Mesodermal cell (in vitro differentiated cells): Measurements from ENCODE around the gene SIN3A.
"Not testable (repeated sequence)": the region's sequence is repeated elsewhere in the genome, so short reads cannot be mapped to it uniquely, and the experiment has no call there.

ENCODE experiments used
- H3K27ac ChIP-seq: 2 replicates; pipeline ENCODE4 v1.7.0; 2013; ENCODE audit warnings: mild to moderate bottlenecking, low read depth, low read length, moderate library complexity; ENCODE audit not compliant: severe bottlenecking
- H3K36me3 ChIP-seq: 2 replicates; pipeline ENCODE4 v1.7.1; 2013; ENCODE audit warnings: mild to moderate bottlenecking, low read length, moderate library complexity; ENCODE audit not compliant: control insufficient read depth, insufficient read depth
- H3K4me1 ChIP-seq: one replicate; pipeline ENCODE4 v1.7.1; 2013; ENCODE audit warnings: mild to moderate bottlenecking, low read length; ENCODE audit not compliant: insufficient read depth, control insufficient read depth, poor library complexity, severe bottlenecking
- H3K4me3 ChIP-seq: 2 replicates; pipeline ENCODE4 v1.7.0; 2013; ENCODE audit warnings: low read length, control low read depth, mild to moderate bottlenecking; ENCODE audit not compliant: insufficient read depth, poor library complexity, severe bottlenecking; ENCODE audit errors: extremely low read depth
- H3K9me3 ChIP-seq: 2 replicates; pipeline ENCODE4 v1.7.1; 2013; ENCODE audit warnings: mild to moderate bottlenecking, low read length, moderate library complexity; ENCODE audit not compliant: control insufficient read depth
- WGBS, 2 experiments: methylation state at CpG; one replicate each; pipeline ENCODE4 v1.1.5; 2013; ENCODE audit warnings: missing lambda C conversion rate in 2 of 2; ENCODE audit not compliant: insufficient coverage in 2 of 2; 5-methylcytosine and 5-hydroxymethylcytosine counted together

Gene SIN3A

DNA sequence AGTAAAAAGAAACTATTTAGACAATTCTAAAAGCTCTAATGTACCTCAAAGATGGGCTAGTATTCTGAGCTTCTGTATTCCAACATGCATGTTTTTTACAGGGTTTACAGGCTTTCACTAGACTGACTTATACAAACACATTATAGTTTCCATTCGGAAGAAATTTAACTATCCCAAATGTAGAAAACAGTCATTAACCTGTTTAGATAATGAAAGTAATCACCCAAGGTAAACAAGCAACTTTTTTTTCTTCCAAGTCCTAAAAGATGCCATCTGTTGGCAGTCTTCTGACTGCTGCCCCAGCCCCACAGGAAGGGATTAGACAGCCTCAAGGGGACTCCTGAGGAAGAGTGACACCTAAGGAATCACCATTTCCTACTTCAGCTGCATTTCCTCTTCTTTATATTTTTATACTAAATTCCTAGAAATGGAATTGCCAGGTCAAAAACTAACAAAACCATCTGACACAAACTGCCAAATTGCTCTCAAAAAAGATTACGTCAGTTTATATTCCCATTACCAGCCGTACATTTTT lies 25.5 kb downstream of the SIN3A start:
- Histone ChIP-seq H3K4me3 (no peak overlapping the region), H3K9me3 (no peaks in the 10 kb centered on the region), H3K27ac (no peak overlapping the region), H3K36me3 (peaks cover 76% of the 10 kb centered on the region), H3K4me1 (no peaks in the 10 kb centered on the region)
- 100% methylated on average over 1 of the region's 3 CpGs; no CpG with 5 or more reads in 1 of the 2 experiments for WGBS, 2 experiments

DNA sequence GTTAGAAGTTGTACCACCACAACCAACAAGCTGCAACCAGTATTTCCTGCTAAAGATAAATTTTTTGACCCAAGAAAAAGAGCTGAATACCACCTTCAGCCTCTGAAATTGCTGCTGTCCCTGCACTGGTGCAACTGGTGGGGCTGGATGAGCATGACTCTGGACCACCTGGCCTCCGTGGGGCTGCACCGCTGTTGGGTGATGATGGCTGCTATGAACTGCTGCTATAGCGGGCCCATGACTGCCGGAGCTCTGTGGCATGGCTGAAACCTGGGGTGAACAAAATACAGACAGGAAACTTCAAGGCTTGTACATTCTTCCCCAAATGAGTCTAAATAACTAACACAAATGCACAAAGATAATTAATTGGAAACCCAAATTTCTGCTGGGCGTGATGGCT lies 28.9 kb downstream of the SIN3A start:
- Histone ChIP-seq H3K4me1 (no peaks in the 10 kb centered on the region), H3K9me3 (no peaks in the 10 kb centered on the region), H3K27ac (no peak overlapping the region), H3K4me3 (no peak overlapping the region), H3K36me3 (peaks cover 81% of the 10 kb centered on the region)
- 80 to 98% methylated on average over 1 to 5 of the region's 5 CpGs for WGBS, 2 experiments

DNA sequence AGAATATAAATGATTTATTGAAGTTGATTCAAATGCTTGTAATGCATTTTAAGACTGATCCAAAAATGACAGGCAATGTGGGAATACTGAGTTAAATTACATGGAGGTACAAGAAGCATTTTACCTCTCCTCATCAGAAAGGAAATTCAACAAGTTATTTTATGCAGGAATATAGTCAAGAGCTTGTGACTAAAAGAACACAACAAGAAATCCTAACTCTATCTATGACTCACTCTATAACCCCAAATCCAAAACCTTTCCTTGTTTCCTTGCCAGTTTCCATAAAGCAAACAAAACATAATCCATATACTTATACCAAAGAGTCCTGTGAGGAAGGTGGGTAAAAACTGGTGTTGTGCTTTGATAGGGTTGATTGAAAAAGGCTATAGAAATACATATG lies 30.8 kb downstream of the SIN3A start:
- Histone ChIP-seq H3K9me3 (no peaks in the 10 kb centered on the region), H3K36me3 (peaks cover 73% of the 10 kb centered on the region), H3K4me3 (no peak overlapping the region), H3K4me1 (no peaks in the 10 kb centered on the region), H3K27ac (no peak overlapping the region)

- Histone ChIP-seq H3K9me3 (no peaks in the 10 kb centered on the region), H3K4me1 (no peaks in the 10 kb centered on the region), H3K36me3 (peaks cover 78% of the 10 kb centered on the region), H3K4me3 (no peak overlapping the region), H3K27ac (no peak overlapping the region)
- WGBS, 2 experiments: 90 to 100% methylated on average over 1 of the region's 1 CpG
Observed at GRCh38 chr15:75416584-75416983, 34.9 kb downstream of the SIN3A start.

DNA sequence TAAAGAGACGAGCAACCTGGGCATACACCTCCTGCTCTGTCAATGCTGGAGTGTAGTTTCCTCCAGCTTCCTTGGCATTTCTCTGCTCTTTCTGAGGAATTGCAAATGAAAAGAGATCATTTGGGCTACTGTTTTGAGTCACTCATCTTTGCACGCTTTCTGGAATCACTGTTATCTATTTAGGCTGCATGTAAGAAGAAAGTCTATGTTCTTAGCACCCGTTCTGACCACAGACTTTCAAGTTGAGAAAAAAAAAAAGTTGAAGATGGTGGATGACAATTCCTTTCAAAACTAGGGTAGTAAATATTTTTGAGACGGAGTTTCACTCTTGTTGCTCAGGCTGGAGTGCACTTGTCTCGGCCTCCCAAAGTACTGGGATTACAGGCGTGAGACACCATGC lies 41.3 kb downstream of the SIN3A start:
- Histone ChIP-seq H3K36me3 (peaks cover 96% of the 10 kb centered on the region), H3K4me3 (no peak overlapping the region)
- WGBS, 2 experiments: 93 to 95% methylated on average over 6 of the region's 6 CpGs

GRCh38 chr15:75407083-75407482 lies 44.4 kb downstream of the SIN3A start:
- H3K36me3 ChIP-seq: peaks cover 97% of the 10 kb centered on the region

More for the DNA sequence above, 41.3 kb downstream of the SIN3A start:
- H3K27ac ChIP-seq: no peak overlapping the region
- H3K9me3 ChIP-seq: no peaks in the 10 kb centered on the region
- no peaks in the 10 kb centered on the region for H3K4me1 ChIP-seq

DNA sequence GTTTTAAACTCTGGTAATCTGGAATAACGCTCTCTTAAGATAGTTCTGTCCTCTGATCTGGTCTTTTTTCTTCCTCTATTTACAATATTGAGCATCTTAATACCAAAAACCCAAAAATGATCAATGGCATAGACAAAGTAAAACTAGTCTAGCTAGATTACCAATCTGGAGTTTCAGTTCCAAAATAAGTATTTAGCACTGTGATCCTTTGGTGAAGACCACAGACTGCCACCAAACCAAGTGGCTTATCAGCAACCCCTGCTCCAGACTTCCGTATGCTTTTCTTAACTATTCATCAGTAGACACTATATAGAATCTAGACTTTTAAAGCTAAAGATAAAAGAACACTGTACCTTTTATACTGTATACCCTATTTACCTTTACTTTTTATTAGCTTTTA lies 47.6 kb downstream of the SIN3A start:
- no peaks in the 10 kb centered on the region for H3K9me3 ChIP-seq
- peaks cover 97% of the 10 kb centered on the region for H3K36me3 ChIP-seq
- 100% methylated on average over 1 of the region's 2 CpGs; no CpG with 5 or more reads in 1 of the 2 experiments for WGBS, 2 experiments
- no peak overlapping the region for H3K4me3 ChIP-seq
- H3K4me1 ChIP-seq: no peaks in the 10 kb centered on the region
- no peak overlapping the region for H3K27ac ChIP-seq

More at GRCh38 chr15:75407083-75407482, 44.4 kb downstream of the SIN3A start:
- no peaks in the 10 kb centered on the region for H3K4me1 ChIP-seq
- H3K9me3 ChIP-seq: no peaks in the 10 kb centered on the region
- H3K27ac ChIP-seq: no peak overlapping the region
- no CpG with 5 or more reads among the region's 1 CpG for WGBS, 2 experiments
- no peak overlapping the region for H3K4me3 ChIP-seq

DNA sequence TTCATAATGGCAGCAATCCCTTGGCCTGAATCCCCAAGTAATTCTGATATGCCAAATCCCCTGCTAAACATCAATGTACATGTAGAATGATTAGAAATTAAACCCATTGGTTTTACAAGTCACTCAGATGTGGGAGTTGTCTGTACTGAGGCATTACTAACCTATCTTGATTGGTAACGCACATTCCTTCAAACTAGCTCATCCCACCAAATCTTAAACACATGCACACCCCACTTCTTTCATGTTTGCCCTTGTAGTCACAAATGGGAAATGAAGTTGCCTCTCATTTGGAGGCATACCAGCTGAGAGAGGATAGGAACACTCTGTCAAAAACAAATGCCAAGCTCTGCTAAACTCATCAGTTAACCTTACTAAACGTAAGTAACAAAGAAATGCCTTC lies 54.0 kb downstream of the SIN3A start:
- H3K4me3 ChIP-seq: no peak overlapping the region
- no peaks in the 10 kb centered on the region for H3K9me3 ChIP-seq
- no peaks in the 10 kb centered on the region for H3K4me1 ChIP-seq
- H3K36me3 ChIP-seq: peaks cover 100% of the 10 kb centered on the region
- 100% methylated on average over 1 of the region's 2 CpGs for WGBS, 2 experiments
- no peak overlapping the region for H3K27ac ChIP-seq

DNA sequence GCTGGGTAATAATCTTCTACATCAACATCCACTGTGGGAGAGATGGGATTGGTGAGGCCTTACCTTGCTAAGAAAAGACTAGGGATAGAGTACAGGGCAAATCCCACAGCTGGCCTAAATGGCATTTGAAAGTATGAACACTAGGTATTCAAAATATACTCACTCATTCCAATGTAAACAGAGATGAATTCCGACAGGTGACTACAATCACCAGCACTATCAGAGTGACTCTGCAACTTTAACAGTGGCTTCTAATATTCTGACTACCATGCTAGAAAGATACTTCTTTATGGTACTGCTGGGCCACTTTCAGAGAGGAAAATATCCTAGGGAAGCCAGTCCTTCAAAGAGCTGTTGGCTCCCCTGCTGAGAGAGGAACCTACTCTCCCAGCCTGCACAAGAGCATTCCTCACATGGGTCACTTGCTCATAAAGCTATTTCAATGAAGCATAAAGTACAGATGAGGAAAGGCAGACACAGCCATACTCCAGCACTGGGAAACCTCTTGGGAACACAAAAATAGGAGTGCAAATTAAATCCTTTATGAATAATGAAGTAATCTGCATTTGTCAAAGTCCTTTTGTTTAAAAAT lies 61.6 kb downstream of the SIN3A start:
- H3K4me3 ChIP-seq: no peak overlapping the region
- no peak overlapping the region for H3K27ac ChIP-seq
- no peaks in the 10 kb centered on the region for H3K9me3 ChIP-seq
- no peaks in the 10 kb centered on the region for H3K4me1 ChIP-seq
- H3K36me3 ChIP-seq: peaks cover 97% of the 10 kb centered on the region
- 100% methylated on average over 1 of the region's 1 CpG; no CpG with 5 or more reads in 1 of the 2 experiments for WGBS, 2 experiments

GRCh38 chr15:75383986-75384385 lies 67.5 kb downstream of the SIN3A start:
- H3K4me1 ChIP-seq, H3K27ac ChIP-seq, H3K4me3 ChIP-seq, H3K9me3 ChIP-seq: not testable (repeated sequence)
- 85 to 99% methylated on average over 5 of the region's 5 CpGs for WGBS, 2 experiments
- peaks cover 91% of the 10 kb centered on the region for H3K36me3 ChIP-seq

GRCh38 chr15:75380773-75381172 lies 70.7 kb downstream of the SIN3A start:
- H3K4me1 ChIP-seq: no peaks in the 10 kb centered on the region
- 100% methylated on average over 1 of the region's 4 CpGs for WGBS, 2 experiments
- no peak overlapping the region for H3K4me3 ChIP-seq
- peaks cover 92% of the 10 kb centered on the region for H3K36me3 ChIP-seq
- no peak overlapping the region for H3K27ac ChIP-seq
- no peaks in the 10 kb centered on the region for H3K9me3 ChIP-seq
